AG04450 (cell line): ENCODE measurements around the gene MIA3. TPM values are rescaled to one million over a fixed set of nuclear protein-coding genes. Genes with fewer than 3 reads are reported as not detected.

Source experiments
- CTCF ChIA-PET: fragments of 300-600, 350-600 bp; formaldehyde crosslinking; extraction: SDS; loops from one replicate; lab custom pipeline; 2022; ENCODE audit warnings: antibody characterized with exemption, inconsistent platforms; lab: Charles Lee
- POLR2A ChIA-PET: fragments of 350-600 bp; formaldehyde crosslinking; extraction: SDS; loops from one replicate; lab custom pipeline; 2021; ENCODE audit warnings: antibody characterized with exemption, inconsistent platforms; lab: Yijun Ruan, JAX
- DNase-seq: peaks from one replicate; pipeline ENCODE4 v3.0.0-alpha.2; 2011; ENCODE audit warnings: low read depth, low spot score
- H3K27ac ChIP-seq: one replicate; pipeline ENCODE4 v1.5.1; 2012; ENCODE audit warnings: low read depth, low read length, control low read depth
- H3K27me3 ChIP-seq: one replicate; pipeline ENCODE4 v1.6.0; 2012; ENCODE audit warnings: low read length; ENCODE audit not compliant: control insufficient read depth, insufficient read depth
- H3K4me3 ChIP-seq: 2 replicates; pipeline ENCODE4 v1.5.1; 2011; ENCODE audit warnings: mild to moderate bottlenecking, low read depth, low read length, control low read depth
- H3K9me3 ChIP-seq: 2 replicates; pipeline ENCODE4 v1.5.1; 2012; ENCODE audit warnings: low read length; ENCODE audit not compliant: control insufficient read depth, insufficient read depth
- polyA plus RNA-seq: library from polyadenylated mRNA; depleted of rRNA; stranded (reverse); fragments of >200 nt; gene quantifications from 2 replicates; pipeline ENCODE4 v1.2.3, GENCODE V29; 2011
- TF ChIP-seq, protein P1 (sequence below): IDR thresholded peaks from 2 replicates; pipeline ENCODE4 v1.5.1; 2011; ENCODE audit warnings: low read depth, low read length, control low read depth, inconsistent platforms

The MIA3 gene
- polyA plus RNA-seq, 1 experiment: 53.6 TPM

- Histone ChIP-seq H3K9me3 (no peaks in the 10 kb centered on the region; the same call in 1 of the 2 replicates), H3K27me3 (no peaks in the 10 kb centered on the region), H3K27ac (no peak overlapping the region), H3K4me3 (no peak overlapping the region)
- DNase-seq: no peak
- TF ChIP-seq, protein P1, sequence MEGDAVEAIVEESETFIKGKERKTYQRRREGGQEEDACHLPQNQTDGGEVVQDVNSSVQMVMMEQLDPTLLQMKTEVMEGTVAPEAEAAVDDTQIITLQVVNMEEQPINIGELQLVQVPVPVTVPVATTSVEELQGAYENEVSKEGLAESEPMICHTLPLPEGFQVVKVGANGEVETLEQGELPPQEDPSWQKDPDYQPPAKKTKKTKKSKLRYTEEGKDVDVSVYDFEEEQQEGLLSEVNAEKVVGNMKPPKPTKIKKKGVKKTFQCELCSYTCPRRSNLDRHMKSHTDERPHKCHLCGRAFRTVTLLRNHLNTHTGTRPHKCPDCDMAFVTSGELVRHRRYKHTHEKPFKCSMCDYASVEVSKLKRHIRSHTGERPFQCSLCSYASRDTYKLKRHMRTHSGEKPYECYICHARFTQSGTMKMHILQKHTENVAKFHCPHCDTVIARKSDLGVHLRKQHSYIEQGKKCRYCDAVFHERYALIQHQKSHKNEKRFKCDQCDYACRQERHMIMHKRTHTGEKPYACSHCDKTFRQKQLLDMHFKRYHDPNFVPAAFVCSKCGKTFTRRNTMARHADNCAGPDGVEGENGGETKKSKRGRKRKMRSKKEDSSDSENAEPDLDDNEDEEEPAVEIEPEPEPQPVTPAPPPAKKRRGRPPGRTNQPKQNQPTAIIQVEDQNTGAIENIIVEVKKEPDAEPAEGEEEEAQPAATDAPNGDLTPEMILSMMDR: no peak
- CTCF ChIA-PET: interaction anchor here (0.9 kb wide), 1 partner anchor 432 kb away, joined by 3 read pairs; no protein-coding TSS in a partner anchor
- POLR2A ChIA-PET: interaction anchor here (0.7 to 1.3 kb wide), 2 partner anchors 13 to 1003 kb away, joined by 3 to 7 read pairs; no protein-coding TSS in a partner anchor
These were observed 79.9 kb downstream of the MIA3 start for GRCh38 chr1:222697826-222698225.

DNA sequence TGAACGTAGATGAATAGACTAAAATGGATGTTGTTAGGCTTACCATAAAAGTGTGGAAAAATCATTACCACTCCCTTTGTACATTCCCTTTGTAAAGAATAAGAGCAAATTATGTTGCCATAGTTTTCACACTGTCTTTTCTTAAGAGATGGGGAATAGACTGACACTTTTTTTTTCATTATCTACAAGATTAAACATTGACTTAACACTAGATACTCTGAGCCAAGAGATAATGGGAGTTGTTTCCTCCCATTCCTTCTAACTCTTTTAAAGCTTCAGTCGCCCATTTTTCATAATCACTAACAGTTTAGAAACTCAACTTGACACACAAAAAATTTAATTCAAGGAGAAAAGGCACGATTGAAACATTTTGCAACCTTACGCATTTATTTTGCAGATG is 84.3 kb downstream of the MIA3 start:
- CTCF ChIA-PET: no interaction called here
- TF ChIP-seq, protein P1: no peak
- no peak for DNase-seq
- Histone ChIP-seq H3K27ac (no peak overlapping the region), H3K9me3 (peaks cover 2% of the 10 kb centered on the region; the same call in 1 of the 2 replicates), H3K4me3 (no peak overlapping the region), H3K27me3 (no peaks in the 10 kb centered on the region)
- POLR2A ChIA-PET: no interaction called here

GRCh38 chr1:222704260-222704659 is 86.4 kb downstream of the MIA3 start:
- TF ChIP-seq, protein P1: no peak
- POLR2A ChIA-PET: no interaction called here
- CTCF ChIA-PET: no interaction called here

DNA sequence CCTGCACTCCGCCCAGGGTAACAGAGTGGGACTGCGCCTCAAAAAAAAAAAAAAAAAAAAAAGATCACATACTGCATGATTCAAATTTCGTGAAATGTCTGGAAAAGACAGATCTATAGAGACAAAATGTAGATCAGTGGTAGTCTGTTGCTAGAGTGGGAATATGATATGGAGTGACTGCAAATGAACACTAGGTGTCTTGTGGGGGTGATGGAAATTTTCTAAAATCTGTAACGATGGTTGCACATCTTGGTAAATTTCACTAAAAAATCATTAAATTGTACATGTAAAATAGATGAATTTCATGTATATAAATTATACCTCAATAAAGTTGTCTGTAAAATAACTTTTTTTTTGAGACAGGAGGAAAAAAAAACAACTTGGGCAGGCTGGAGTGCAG is 88.9 kb downstream of the MIA3 start:
- POLR2A ChIA-PET: no interaction called here
- Histone ChIP-seq H3K9me3 (peaks cover 3% of the 10 kb centered on the region; the same call in 1 of the 2 replicates), H3K27ac (no peak overlapping the region), H3K27me3 (no peaks in the 10 kb centered on the region), H3K4me3 (no peak overlapping the region)
- TF ChIP-seq, protein P1: no peak
- no peak for DNase-seq
- CTCF ChIA-PET: no interaction called here

More at GRCh38 chr1:222704260-222704659, 86.4 kb downstream of the MIA3 start:
- Histone ChIP-seq H3K27ac (no peak overlapping the region), H3K4me3 (no peak overlapping the region), H3K9me3 (peaks cover 2% of the 10 kb centered on the region; the same call in 1 of the 2 replicates), H3K27me3 (no peaks in the 10 kb centered on the region)
- DNase-seq: no peak

GRCh38 chr1:222709700-222710153 is 91.8 kb downstream of the MIA3 start:
- TF ChIP-seq, protein P1: no peak
- Histone ChIP-seq H3K4me3 (0 out of 2 replicates have a peak overlapping the region, but pooled peaks have one; percentile 25), H3K27me3 (no peaks in the 10 kb centered on the region), H3K9me3 (peaks cover 4% of the 10 kb centered on the region; the same call in 1 of the 2 replicates), H3K27ac (no peak overlapping the region)
- no peak for DNase-seq
- POLR2A ChIA-PET: no interaction called here
- CTCF ChIA-PET: no interaction called here
